GM23338 (cell line): ENCODE measurements around the gene TENM4.

Experiments
- CTCF ChIP-seq, 2 experiments: fragments of 200-600 bp in 1 of 2; sonication (generic) in 1 of 2; conservative IDR thresholded peaks; 2 replicates each; pipeline versions ENCODE4 v1.5.1 to v1.6.1; 2016 to 2017; ENCODE audit warnings: antibody characterized with exemption in 2 of 2, low read depth in 2 of 2, mild to moderate bottlenecking in 2 of 2, moderate library complexity in 1 of 2
- ETS1 ChIP-seq: IDR thresholded peaks from 2 replicates; pipeline ENCODE4 v1.6.1; 2016; ENCODE audit warnings: antibody characterized with exemption
- EZH2 ChIP-seq: fragments of 200-600 bp; sonication (generic); IDR thresholded peaks from one replicate; pipeline ENCODE4 v1.8.0; 2017; ENCODE audit warnings: antibody characterized with exemption, mild to moderate bottlenecking, low read depth; ENCODE audit not compliant: unreplicated experiment
- EZH2phosphoT487 ChIP-seq: fragments of 200-600 bp; sonication (generic); IDR thresholded peaks from one replicate; pipeline ENCODE4 v1.8.1; 2018; ENCODE audit warnings: antibody characterized with exemption; ENCODE audit not compliant: unreplicated experiment
- NANOG ChIP-seq: IDR thresholded peaks from 2 replicates; pipeline ENCODE4 v1.6.1; 2016; ENCODE audit warnings: antibody characterized with exemption, borderline replicate concordance
- REST ChIP-seq: IDR thresholded peaks from one replicate; pipeline ENCODE4 v1.6.1; 2018; ENCODE audit warnings: antibody characterized with exemption; ENCODE audit not compliant: unreplicated experiment
- STAT1 ChIP-seq: IDR thresholded peaks from one replicate; pipeline ENCODE4 v1.6.1; 2016; ENCODE audit warnings: antibody characterized with exemption; ENCODE audit not compliant: unreplicated experiment

GRCh38 chr11:78684377-78684776, 756.5 kb downstream of the TENM4 start:
- TF ChIP-seq CTCF (conservative IDR thresholded peaks at IDR 0.05; ENCODE audit: low read depth in 2 of 2) (no peak), EZH2phosphoT487 (no peak), REST (peak; percentile 89), ETS1 (no peak), EZH2 (no peak), NANOG (no peak), STAT1 (no peak)
